ENCODE results near the gene PNPLA3.

DNA sequence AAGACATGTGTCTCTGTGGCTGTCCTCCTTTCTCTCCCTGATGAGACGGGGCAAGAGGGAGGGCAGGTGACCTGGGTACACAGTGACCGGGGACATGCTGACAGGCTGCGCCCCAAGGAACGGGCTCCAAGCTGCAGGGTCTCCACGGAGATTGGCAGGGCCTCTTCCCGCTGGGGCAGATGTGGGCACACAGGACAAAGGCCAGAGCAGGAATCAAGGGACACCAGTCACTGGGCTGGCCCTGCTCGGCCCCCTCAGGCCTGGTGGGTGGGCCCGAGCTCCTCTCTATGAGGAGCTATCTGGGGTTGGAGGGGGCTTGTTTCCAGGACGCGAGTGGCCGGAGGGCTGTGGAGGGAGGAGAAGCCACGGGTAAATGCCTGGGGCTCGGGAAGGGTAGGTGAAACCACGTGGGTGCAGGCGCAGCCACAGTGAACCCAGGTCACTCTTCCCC lies 43.0 kb upstream of the PNPLA3 start:
- TF ChIP-seq CBFB (CRISPR knock-in tag; IDR thresholded peaks at IDR 0.05; ENCODE audit: low read depth) (no peak), JUN (CRISPR knock-in tag; IDR thresholded peaks at IDR 0.05) (no peak), TEAD4 (CRISPR knock-in tag; IDR thresholded peaks at IDR 0.05) (no peak), NR1H2 (CRISPR knock-in tag; IDR thresholded peaks at IDR 0.05) (no peak), CTCF (IDR thresholded peaks at IDR 0.05) (no peak), ZNF512 (CRISPR knock-in tag; IDR thresholded peaks at IDR 0.05; ENCODE audit: borderline replicate concordance) (no peak), ZBTB43 (CRISPR knock-in tag; IDR thresholded peaks at IDR 0.05) (no peak), NFYB (CRISPR knock-in tag; conservative IDR thresholded peaks at IDR 0.05; ENCODE audit: low read depth) (no peak), CREB1 (CRISPR knock-in tag; IDR thresholded peaks at IDR 0.05) (no peak), ETV6 (CRISPR knock-in tag; IDR thresholded peaks at IDR 0.05) (no peak), SMAD3 (CRISPR knock-in tag; IDR thresholded peaks at IDR 0.05; ENCODE audit: borderline replicate concordance) (no peak), NR2C2 (CRISPR knock-in tag; IDR thresholded peaks at IDR 0.05) (no peak)
- TF ChIP-seq, protein P1, sequence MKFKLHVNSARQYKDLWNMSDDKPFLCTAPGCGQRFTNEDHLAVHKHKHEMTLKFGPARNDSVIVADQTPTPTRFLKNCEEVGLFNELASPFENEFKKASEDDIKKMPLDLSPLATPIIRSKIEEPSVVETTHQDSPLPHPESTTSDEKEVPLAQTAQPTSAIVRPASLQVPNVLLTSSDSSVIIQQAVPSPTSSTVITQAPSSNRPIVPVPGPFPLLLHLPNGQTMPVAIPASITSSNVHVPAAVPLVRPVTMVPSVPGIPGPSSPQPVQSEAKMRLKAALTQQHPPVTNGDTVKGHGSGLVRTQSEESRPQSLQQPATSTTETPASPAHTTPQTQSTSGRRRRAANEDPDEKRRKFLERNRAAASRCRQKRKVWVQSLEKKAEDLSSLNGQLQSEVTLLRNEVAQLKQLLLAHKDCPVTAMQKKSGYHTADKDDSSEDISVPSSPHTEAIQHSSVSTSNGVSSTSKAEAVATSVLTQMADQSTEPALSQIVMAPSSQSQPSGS (CRISPR knock-in tag; IDR thresholded peaks at IDR 0.05; ENCODE audit: borderline replicate concordance, low read depth), result no peak
